GM23338 (cell line): Measurements from ENCODE around the gene OTOS. TPM values are rescaled to one million over a fixed set of nuclear protein-coding genes. Genes with fewer than 3 reads are reported as not detected.

ENCODE experiments used
- ATAC-seq: fragments of 200-7000 bp; cut with Tn5 transposase; 3 replicates; pipeline ENCODE4 v1.9.1; 2020
- DNase-seq: peaks from one replicate; pipeline ENCODE4 v3.0.0-alpha.2; 2015; ENCODE audit warnings: low spot score
- H2AFZ ChIP-seq: fragments of 200-600 bp; sonication (generic); 2 replicates; pipeline ENCODE4 v1.8.0; 2016; ENCODE audit warnings: antibody characterized with exemption, mild to moderate bottlenecking, moderate library complexity
- H3F3A ChIP-seq: fragments of 200-600 bp; sonication (generic); replicated peaks from 2 replicates; pipeline ENCODE4 v1.8.0; 2017; ENCODE audit warnings: antibody characterized with exemption, mixed run types, low read depth
- H3K27ac ChIP-seq: fragments of 200-600 bp; sonication (generic); 2 replicates; pipeline ENCODE4 v1.6.1; 2016; ENCODE audit warnings: low read depth
- H3K27me3 ChIP-seq: fragments of 200-600 bp; sonication (generic); 2 replicates; pipeline ENCODE4 v1.8.0; 2016; ENCODE audit warnings: mild to moderate bottlenecking, mixed run types, moderate library complexity; ENCODE audit not compliant: insufficient read depth
- H3K36me3 ChIP-seq: fragments of 200-600 bp; sonication (generic); 2 replicates; pipeline ENCODE4 v1.8.0; 2016; ENCODE audit warnings: mild to moderate bottlenecking; ENCODE audit not compliant: insufficient read depth
- H3K4me1 ChIP-seq: fragments of 200-600 bp; sonication (generic); 2 replicates; pipeline ENCODE4 v1.8.0; 2016; ENCODE audit warnings: mild to moderate bottlenecking, moderate library complexity; ENCODE audit not compliant: insufficient read depth
- H3K4me2 ChIP-seq: fragments of 200-600 bp; sonication (generic); 2 replicates; pipeline ENCODE4 v1.7.1; 2017; ENCODE audit warnings: mixed run types
- H3K4me3 ChIP-seq: fragments of 200-600 bp; sonication (generic); 2 replicates; pipeline ENCODE4 v1.6.1; 2016; ENCODE audit warnings: mixed run types
- H3K79me2 ChIP-seq: fragments of 200-600 bp; sonication (generic); replicated peaks from 2 replicates; pipeline ENCODE4 v1.8.0; 2017; ENCODE audit warnings: mild to moderate bottlenecking; ENCODE audit not compliant: insufficient read depth
- H3K9me2 ChIP-seq: fragments of 200-600 bp; sonication (generic); 2 replicates; pipeline ENCODE4 v1.8.0; 2017; ENCODE audit not compliant: insufficient read depth
- H4K20me1 ChIP-seq: fragments of 200-600 bp; sonication (generic); replicated peaks from 2 replicates; pipeline ENCODE4 v1.8.0; 2017; ENCODE audit warnings: mild to moderate bottlenecking; ENCODE audit not compliant: insufficient read depth
- H3K27ac Mint-ChIP-seq: 2 replicates; pipeline ENCODE4 v1.8.0; 2020; ENCODE audit warnings: inconsistent platforms, mild to moderate bottlenecking, moderate library complexity, mixed read lengths
- H3K27me3 Mint-ChIP-seq: 3 replicates; pipeline ENCODE4 v1.8.0; 2022; ENCODE audit warnings: low read depth, mild to moderate bottlenecking, moderate library complexity, mixed read lengths, inconsistent platforms; ENCODE audit not compliant: insufficient read depth, poor library complexity
- H3K36me3 Mint-ChIP-seq: 3 replicates; pipeline ENCODE4 v1.8.0; 2021; ENCODE audit warnings: low read depth, mild to moderate bottlenecking, inconsistent platforms, moderate library complexity, mixed read lengths
- H3K4me1 Mint-ChIP-seq: 3 replicates; pipeline ENCODE4 v1.8.0; 2020; ENCODE audit warnings: mild to moderate bottlenecking, inconsistent platforms, mixed read lengths
- H3K4me3 Mint-ChIP-seq: 3 replicates; pipeline ENCODE4 v1.8.0; 2021; ENCODE audit warnings: moderate library complexity, mild to moderate bottlenecking, inconsistent platforms, mixed read lengths
- H3K9me3 Mint-ChIP-seq: 3 replicates; pipeline ENCODE4 v1.8.0; 2020; ENCODE audit warnings: moderate library complexity, mild to moderate bottlenecking, inconsistent platforms, mixed read lengths
- CREB1 ChIP-seq: fragments of 250-450 bp; sonication (Bioruptor Pico); IDR thresholded peaks from 2 replicates; pipeline ENCODE4 v1.5.0; 2020; ENCODE audit warnings: low read depth, mild to moderate bottlenecking, moderate library complexity
- CTCF ChIP-seq, 2 experiments: fragments of 200-600 bp in 1 of 2; sonication (generic) in 1 of 2; conservative IDR thresholded peaks; 2 replicates each; pipeline versions ENCODE4 v1.5.1 to v1.6.1; 2016 to 2017; ENCODE audit warnings: antibody characterized with exemption in 2 of 2, low read depth in 2 of 2, mild to moderate bottlenecking in 2 of 2, moderate library complexity in 1 of 2
- ETS1 ChIP-seq: IDR thresholded peaks from 2 replicates; pipeline ENCODE4 v1.6.1; 2016; ENCODE audit warnings: antibody characterized with exemption
- EZH2phosphoT487 ChIP-seq: fragments of 200-600 bp; sonication (generic); IDR thresholded peaks from one replicate; pipeline ENCODE4 v1.8.1; 2018; ENCODE audit warnings: antibody characterized with exemption; ENCODE audit not compliant: unreplicated experiment
- JUNB ChIP-seq: IDR thresholded peaks from one replicate; pipeline ENCODE4 v1.6.1; 2016; ENCODE audit warnings: antibody characterized with exemption; ENCODE audit not compliant: unreplicated experiment
- POLR2AphosphoS5 ChIP-seq: IDR thresholded peaks from 2 replicates; pipeline ENCODE4 v1.6.1; 2016; ENCODE audit warnings: antibody characterized with exemption, low read depth
- STAT1 ChIP-seq: IDR thresholded peaks from one replicate; pipeline ENCODE4 v1.6.1; 2016; ENCODE audit warnings: antibody characterized with exemption; ENCODE audit not compliant: unreplicated experiment
- ZNF114 ChIP-seq: fragments of 250-450 bp; sonication (Bioruptor Pico); IDR thresholded peaks from 2 replicates; pipeline ENCODE4 v1.5.0; 2020; ENCODE audit warnings: mild to moderate bottlenecking, moderate library complexity
- ZNF462 ChIP-seq: fragments of 250-450 bp; sonication (Bioruptor Pico); IDR thresholded peaks from 2 replicates; pipeline ENCODE4 v1.5.0; 2020; ENCODE audit warnings: mild to moderate bottlenecking, moderate library complexity
- polyA plus RNA-seq: library from polyadenylated mRNA; unstranded; fragments of >200 nt; fragmentation: Nextera tagmentation; extraction: Ambion mirVana; gene quantifications from 2 replicates; pipeline ENCODE4 v1.2.1, GENCODE V29; 2016
- total RNA-seq: library from RNA; depleted of rRNA; stranded (reverse); fragments of >200 nt; shearing (Covaris generic); gene quantifications from 2 replicates; pipeline ENCODE4 v1.2.3, GENCODE V29; 2014

The OTOS gene
- total and polyA plus RNA-seq, 2 experiments from 2014 or later: 0.40 TPM; not detected in 1

- TF ChIP-seq STAT1: no peak
- TF ChIP-seq ETS1: no peak
- TF ChIP-seq CREB1 (CRISPR knock-in tag): no peak
- TF ChIP-seq ZNF114 (CRISPR knock-in tag): no peak
- no peak for TF ChIP-seq CTCF (conservative IDR thresholded peaks at IDR 0.05; ENCODE audit: low read depth in 2 of 2)
Observed at GRCh38 chr2:240168041-240168440, 27.6 kb upstream of the OTOS start (continued).

- DNase-seq: no peak
- Mint-ChIP-seq H3K27ac (no peak overlapping the region), H3K4me3 (no peak overlapping the region)
- TF ChIP-seq JUNB (no peak), ETS1 (no peak), CREB1 (CRISPR knock-in tag) (no peak), CTCF (conservative IDR thresholded peaks at IDR 0.05; ENCODE audit: low read depth in 2 of 2) (no peak), EZH2phosphoT487 (no peak), POLR2AphosphoS5 (no peak), ZNF114 (CRISPR knock-in tag) (no peak), ZNF462 (CRISPR knock-in tag) (no peak)
Observed at GRCh38 chr2:240167588-240167880, 27.1 kb upstream of the OTOS start.

More at GRCh38 chr2:240167588-240167880, 27.1 kb upstream of the OTOS start:
- no peaks in the 10 kb centered on the region for H3K27me3 ChIP-seq
- no peaks in the 10 kb centered on the region for H3K9me2 ChIP-seq
- H3K4me2 ChIP-seq: no peak overlapping the region
- no peaks in the 10 kb centered on the region for H3K4me1 ChIP-seq
- no peak overlapping the region for H2AFZ ChIP-seq
- no peak for ATAC-seq
- no peaks in the 10 kb centered on the region for H4K20me1 ChIP-seq
- no peaks in the 10 kb centered on the region for H3K4me1 Mint-ChIP-seq
- H3K36me3 ChIP-seq: no peaks in the 10 kb centered on the region
- H3K9me3 Mint-ChIP-seq: peaks cover 5% of the 10 kb centered on the region
- no peak overlapping the region for H3K27ac ChIP-seq
- peaks cover 7% of the 10 kb centered on the region for H3F3A ChIP-seq
- H3K79me2 ChIP-seq: no peaks in the 10 kb centered on the region
- H3K4me3 ChIP-seq: no peak overlapping the region
- peaks cover 2% of the 10 kb centered on the region for H3K27me3 Mint-ChIP-seq
- H3K36me3 Mint-ChIP-seq: no peaks in the 10 kb centered on the region
